ENCODE data around the gene MED31. TPM values are rescaled to one million over a fixed set of nuclear protein-coding genes. Genes with fewer than 3 reads are reported as not detected.
"Not testable (repeated sequence)": the region's sequence is repeated elsewhere in the genome, so short reads cannot be mapped to it uniquely, and the experiment has no call there.

MED31 gene
- total and polyA plus RNA-seq, 9 donors = 13.6 to 20.2 (median 15.5) TPM

DNA sequence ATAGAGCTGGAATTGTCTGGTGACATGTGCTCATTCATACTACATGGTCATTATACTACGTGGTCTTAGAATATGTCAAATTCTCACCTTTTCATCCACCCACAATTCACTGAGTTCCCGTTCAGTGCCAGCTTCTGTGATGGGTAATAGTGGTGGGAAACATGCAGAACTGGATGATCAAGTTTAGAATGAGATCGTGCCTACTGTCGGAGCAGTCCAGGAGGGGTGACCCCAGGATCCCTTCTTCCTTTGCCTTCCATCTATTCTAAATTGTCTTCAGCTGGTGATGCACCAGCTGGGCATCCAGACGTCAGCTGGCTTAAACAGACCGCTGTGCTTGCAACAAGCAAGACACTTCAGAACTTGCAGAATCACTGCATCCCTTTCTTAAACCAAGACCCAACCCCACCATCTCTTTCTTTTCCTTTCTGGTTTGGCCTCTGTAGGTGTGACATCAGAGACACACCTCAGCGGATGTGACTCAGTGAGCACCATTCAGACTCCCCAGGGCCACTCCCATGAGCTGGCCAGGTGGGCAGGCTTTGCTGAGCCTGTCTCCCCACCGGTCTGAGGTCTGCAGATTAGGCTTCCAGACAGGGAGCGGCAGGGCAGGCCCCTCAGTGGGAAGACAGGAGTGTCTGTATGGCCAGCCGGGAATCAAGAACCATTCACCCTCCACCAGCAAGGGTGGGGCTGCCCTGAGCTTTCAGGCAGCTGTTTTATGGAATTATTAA is 18.2 kb upstream of the MED31 start:
- H3K27me3 ChIP-seq (ENCODE audit: control insufficient read depth, insufficient read depth, low read length) = peaks cover 19% of the 10 kb centered on the region
- 61% methylated on average over 6 of the region's 10 CpGs for WGBS (ENCODE audit: insufficient coverage)
- H3K4me3 ChIP-seq (ENCODE audit: low read length) = no peak overlapping the region
- no peaks in the 10 kb centered on the region for H3K9me3 ChIP-seq (replicated peaks; ENCODE audit: control insufficient read depth, low read depth, low read length)
- no peaks in the 10 kb centered on the region for H3K36me3 ChIP-seq (ENCODE audit: control insufficient read depth, insufficient read depth, low read length)
- no peaks in the 10 kb centered on the region for H3K4me1 ChIP-seq (ENCODE audit: control insufficient read depth, insufficient read depth, low read length)
- H3K27ac ChIP-seq (ENCODE audit: low read length) = no peak overlapping the region
- no peak for DNase-seq

DNA sequence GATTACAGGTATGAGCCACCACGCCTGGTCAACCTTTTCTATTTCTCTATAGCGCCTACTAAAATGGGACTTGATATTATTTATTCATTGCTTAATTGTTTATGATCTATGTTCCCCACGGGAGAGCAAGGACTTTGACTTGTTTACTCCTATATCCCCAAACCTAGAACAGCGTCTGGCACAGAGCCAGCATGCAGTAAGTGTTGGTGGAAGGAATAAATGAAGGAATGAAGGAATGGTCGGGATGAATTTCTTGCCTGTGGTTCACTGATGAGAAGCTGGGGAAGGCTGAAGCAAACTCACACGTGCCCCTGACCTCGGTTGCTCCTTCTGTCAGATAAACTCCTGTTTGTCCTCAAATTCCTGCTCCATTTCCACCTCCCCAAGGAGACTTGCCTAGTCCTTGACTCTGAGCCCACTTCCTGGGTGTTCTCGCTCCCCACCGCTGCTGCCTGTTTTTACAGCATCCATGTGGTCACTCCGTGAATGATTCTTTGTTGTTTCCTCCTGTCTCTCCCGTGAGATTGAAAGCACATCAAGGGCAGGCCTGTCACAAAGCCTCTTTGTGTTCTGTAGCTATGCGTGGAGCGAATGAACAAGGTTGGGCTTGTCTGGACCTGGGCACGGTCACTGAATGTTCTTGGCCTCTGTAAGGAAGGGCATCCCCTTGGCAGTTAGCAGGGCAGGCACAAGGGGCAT is 17.5 kb upstream of the MED31 start:
- Histone ChIP-seq H3K27me3 (ENCODE audit: control insufficient read depth, insufficient read depth, low read length) (peaks cover 19% of the 10 kb centered on the region), H3K4me3 (ENCODE audit: low read length) (no peak overlapping the region), H3K4me1 (ENCODE audit: control insufficient read depth, insufficient read depth, low read length) (no peaks in the 10 kb centered on the region), H3K27ac (ENCODE audit: low read length) (no peak overlapping the region), H3K9me3 (replicated peaks; ENCODE audit: control insufficient read depth, low read depth, low read length) (no peaks in the 10 kb centered on the region), H3K36me3 (ENCODE audit: control insufficient read depth, insufficient read depth, low read length) (no peaks in the 10 kb centered on the region)
- WGBS (ENCODE audit: insufficient coverage) = 72% methylated on average over 9 of the region's 14 CpGs
- no peak for DNase-seq

DNA sequence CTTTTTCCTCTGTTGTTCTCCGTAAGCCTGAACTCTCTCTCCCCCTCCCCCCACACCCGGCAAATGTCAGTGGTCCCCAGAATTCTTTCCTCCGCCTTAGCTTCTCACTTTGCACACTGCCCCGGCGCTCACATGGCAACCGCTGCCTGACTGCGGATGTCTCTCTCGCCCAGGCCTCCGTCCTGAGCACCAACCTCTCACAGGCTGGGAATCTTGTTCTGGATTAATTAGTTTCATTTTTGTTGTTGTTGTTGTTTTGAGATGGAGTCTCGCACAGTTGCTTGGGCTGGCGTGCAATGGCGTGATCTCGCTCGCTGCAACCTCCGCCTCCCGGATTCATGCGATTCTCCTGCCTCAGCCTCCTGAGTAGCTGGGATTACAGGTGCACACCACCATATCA is 16.8 kb upstream of the MED31 start:
- no peak overlapping the region for H3K4me3 ChIP-seq (ENCODE audit: low read length)
- WGBS (ENCODE audit: insufficient coverage) = 26% methylated on average over 3 of the region's 17 CpGs

DNA sequence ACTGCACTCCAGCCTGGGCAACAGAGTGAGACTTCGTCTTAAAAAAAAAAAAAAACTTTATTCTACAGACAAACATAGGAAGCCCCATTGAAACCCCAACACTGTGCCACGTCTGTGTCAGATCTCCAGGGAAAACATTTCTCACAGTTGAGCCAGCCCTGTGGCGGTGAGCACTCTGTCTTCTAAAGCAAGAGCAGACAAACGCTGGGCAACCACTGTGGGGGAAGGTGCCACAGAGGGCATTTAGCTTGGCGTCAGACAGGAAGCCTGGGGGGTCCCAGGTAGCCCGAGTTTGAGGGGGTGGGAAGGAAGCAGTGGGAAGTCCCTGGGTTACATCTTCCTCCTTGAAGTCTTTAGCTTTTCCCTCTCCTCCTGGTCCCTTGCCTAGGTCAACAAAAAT is 16.1 kb upstream of the MED31 start:
- no peaks in the 10 kb centered on the region for H3K36me3 ChIP-seq (ENCODE audit: control insufficient read depth, insufficient read depth, low read length)
- DNase-seq = no peak
- no peaks in the 10 kb centered on the region for H3K4me1 ChIP-seq (ENCODE audit: control insufficient read depth, insufficient read depth, low read length)
- H3K27ac ChIP-seq (ENCODE audit: low read length) = no peak overlapping the region
- no peaks in the 10 kb centered on the region for H3K9me3 ChIP-seq (replicated peaks; ENCODE audit: control insufficient read depth, low read depth, low read length)
- WGBS (ENCODE audit: insufficient coverage) = 67% methylated on average over 4 of the region's 6 CpGs
- H3K4me3 ChIP-seq (ENCODE audit: low read length) = no peak overlapping the region
- H3K27me3 ChIP-seq (ENCODE audit: control insufficient read depth, insufficient read depth, low read length) = peaks cover 19% of the 10 kb centered on the region

More for the DNA sequence above, 16.8 kb upstream of the MED31 start:
- no peak for DNase-seq
- Histone ChIP-seq H3K27me3 (ENCODE audit: control insufficient read depth, insufficient read depth, low read length) (peaks cover 19% of the 10 kb centered on the region), H3K36me3 (ENCODE audit: control insufficient read depth, insufficient read depth, low read length) (no peaks in the 10 kb centered on the region), H3K9me3 (replicated peaks; ENCODE audit: control insufficient read depth, low read depth, low read length) (no peaks in the 10 kb centered on the region), H3K27ac (ENCODE audit: low read length) (no peak overlapping the region), H3K4me1 (ENCODE audit: control insufficient read depth, insufficient read depth, low read length) (no peaks in the 10 kb centered on the region)

DNA sequence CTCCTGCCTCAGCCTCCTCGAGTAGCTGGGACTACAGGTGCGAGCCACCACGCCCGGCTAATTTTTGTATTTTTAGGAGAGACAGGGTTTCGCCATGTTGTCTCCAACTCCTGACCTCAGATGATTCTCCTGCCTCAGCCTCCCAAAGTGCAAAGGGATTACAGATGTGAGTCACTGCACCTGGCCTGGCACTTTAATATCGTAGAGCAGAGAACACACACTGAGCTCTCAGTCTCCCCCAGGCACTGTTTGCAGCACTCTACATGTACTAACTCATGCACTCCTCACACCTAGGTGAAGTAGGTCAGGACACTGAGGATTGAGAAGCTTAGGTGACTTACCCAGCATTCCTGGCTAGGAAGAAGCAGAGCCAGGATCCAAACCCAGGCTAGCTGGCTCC is 15.2 kb upstream of the MED31 start:
- 91% methylated on average over 4 of the region's 6 CpGs for WGBS (ENCODE audit: insufficient coverage)
- Histone ChIP-seq H3K4me3 (ENCODE audit: low read length) (no peak overlapping the region), H3K36me3 (ENCODE audit: control insufficient read depth, insufficient read depth, low read length) (no peaks in the 10 kb centered on the region), H3K27me3 (ENCODE audit: control insufficient read depth, insufficient read depth, low read length) (peaks cover 23% of the 10 kb centered on the region), H3K4me1 (ENCODE audit: control insufficient read depth, insufficient read depth, low read length) (no peaks in the 10 kb centered on the region), H3K27ac (ENCODE audit: low read length) (no peak overlapping the region), H3K9me3 (replicated peaks; ENCODE audit: control insufficient read depth, low read depth, low read length) (no peaks in the 10 kb centered on the region)
- DNase-seq = no peak

DNA sequence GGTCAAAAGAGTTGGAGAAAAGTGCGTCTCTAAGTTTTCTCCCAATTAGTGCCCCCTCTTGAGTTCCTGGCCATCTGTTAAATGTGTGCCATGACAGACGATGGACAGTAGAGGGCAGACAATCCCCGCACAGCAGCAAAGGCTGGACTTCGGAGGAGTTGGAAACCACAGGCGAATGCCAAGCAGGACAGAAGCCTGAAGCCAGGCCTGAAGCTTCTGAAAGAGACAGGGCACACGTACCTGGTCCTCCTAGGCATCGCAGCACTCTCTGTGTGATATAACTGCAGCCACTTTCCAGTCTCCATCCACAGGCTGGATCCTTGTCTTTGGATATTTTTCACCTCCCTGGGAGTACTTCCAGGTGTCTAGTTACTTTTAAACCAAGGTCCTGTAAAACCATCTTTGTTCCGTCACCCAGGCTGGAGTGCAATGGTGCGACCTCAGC is 14.7 kb upstream of the MED31 start:
- WGBS (ENCODE audit: insufficient coverage) = 22% methylated on average over 9 of the region's 9 CpGs
- Histone ChIP-seq H3K27ac (ENCODE audit: low read length) (no peak overlapping the region), H3K27me3 (ENCODE audit: control insufficient read depth, insufficient read depth, low read length) (peaks cover 24% of the 10 kb centered on the region)

DNA sequence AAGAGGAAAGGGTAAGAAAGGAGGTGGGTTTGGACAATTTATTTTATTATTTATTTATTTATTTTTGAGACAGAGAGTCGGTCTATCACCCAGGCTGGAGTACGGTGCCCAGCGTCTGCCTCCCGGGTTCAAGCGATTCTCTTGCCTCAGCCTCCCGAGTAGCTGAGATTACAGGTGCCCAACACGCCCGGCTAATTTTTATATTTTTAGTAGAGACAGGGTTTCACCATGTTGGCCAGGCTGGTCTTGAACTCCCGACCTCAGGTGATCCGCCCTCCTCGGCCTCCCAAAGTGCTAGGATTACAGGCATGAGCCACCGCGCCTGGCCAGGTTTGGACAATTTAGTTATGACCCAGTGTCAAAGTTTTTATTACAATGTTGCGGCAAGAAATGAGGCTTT is 11.8 kb upstream of the MED31 start:
- not testable (repeated sequence) for H3K36me3 ChIP-seq (ENCODE audit: control insufficient read depth, insufficient read depth, low read length); H3K4me1 ChIP-seq (ENCODE audit: control insufficient read depth, insufficient read depth, low read length); H3K9me3 ChIP-seq (replicated peaks; ENCODE audit: control insufficient read depth, low read depth, low read length); DNase-seq; H3K27ac ChIP-seq (ENCODE audit: low read length); H3K4me3 ChIP-seq (ENCODE audit: low read length)
- WGBS (ENCODE audit: insufficient coverage) = 88% methylated on average over 9 of the region's 14 CpGs
- H3K27me3 ChIP-seq (ENCODE audit: control insufficient read depth, insufficient read depth, low read length) = peaks cover 23% of the 10 kb centered on the region

More for the DNA sequence above, 14.7 kb upstream of the MED31 start:
- no peaks in the 10 kb centered on the region for H3K36me3 ChIP-seq (ENCODE audit: control insufficient read depth, insufficient read depth, low read length)
- DNase-seq = peak; percentile 86
- no peak overlapping the region for H3K4me3 ChIP-seq (ENCODE audit: low read length)
- H3K9me3 ChIP-seq (replicated peaks; ENCODE audit: control insufficient read depth, low read depth, low read length) = no peaks in the 10 kb centered on the region
- H3K4me1 ChIP-seq (ENCODE audit: control insufficient read depth, insufficient read depth, low read length) = no peaks in the 10 kb centered on the region

DNA sequence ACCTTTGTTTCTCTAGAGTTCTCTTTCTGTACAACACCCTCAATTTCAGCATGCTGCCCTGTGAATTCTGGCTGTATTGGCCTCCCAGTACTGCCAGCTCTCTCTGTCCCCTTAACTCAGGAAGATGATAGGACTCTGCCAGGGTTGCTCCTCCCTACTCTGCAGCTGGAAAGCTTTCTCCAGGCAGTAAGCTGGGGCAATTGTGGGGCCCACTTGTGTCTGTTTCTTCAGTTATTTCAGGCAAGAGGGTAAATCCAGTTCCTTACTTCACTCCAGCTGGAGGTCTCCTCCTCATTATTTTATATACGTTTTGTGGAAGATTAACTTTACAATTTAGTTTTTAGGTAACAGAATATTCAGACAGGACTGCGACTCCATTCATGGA is 10.1 kb upstream of the MED31 start:
- Histone ChIP-seq H3K36me3 (ENCODE audit: control insufficient read depth, insufficient read depth, low read length) (no peaks in the 10 kb centered on the region), H3K4me3 (ENCODE audit: low read length) (no peak overlapping the region), H3K4me1 (ENCODE audit: control insufficient read depth, insufficient read depth, low read length) (no peaks in the 10 kb centered on the region), H3K27me3 (ENCODE audit: control insufficient read depth, insufficient read depth, low read length) (peaks cover 30% of the 10 kb centered on the region), H3K27ac (ENCODE audit: low read length) (no peak overlapping the region), H3K9me3 (replicated peaks; ENCODE audit: control insufficient read depth, low read depth, low read length) (no peaks in the 10 kb centered on the region)
- DNase-seq = no peak
- WGBS (ENCODE audit: insufficient coverage) = no CpG with 5 or more reads among the region's 2 CpGs

DNA sequence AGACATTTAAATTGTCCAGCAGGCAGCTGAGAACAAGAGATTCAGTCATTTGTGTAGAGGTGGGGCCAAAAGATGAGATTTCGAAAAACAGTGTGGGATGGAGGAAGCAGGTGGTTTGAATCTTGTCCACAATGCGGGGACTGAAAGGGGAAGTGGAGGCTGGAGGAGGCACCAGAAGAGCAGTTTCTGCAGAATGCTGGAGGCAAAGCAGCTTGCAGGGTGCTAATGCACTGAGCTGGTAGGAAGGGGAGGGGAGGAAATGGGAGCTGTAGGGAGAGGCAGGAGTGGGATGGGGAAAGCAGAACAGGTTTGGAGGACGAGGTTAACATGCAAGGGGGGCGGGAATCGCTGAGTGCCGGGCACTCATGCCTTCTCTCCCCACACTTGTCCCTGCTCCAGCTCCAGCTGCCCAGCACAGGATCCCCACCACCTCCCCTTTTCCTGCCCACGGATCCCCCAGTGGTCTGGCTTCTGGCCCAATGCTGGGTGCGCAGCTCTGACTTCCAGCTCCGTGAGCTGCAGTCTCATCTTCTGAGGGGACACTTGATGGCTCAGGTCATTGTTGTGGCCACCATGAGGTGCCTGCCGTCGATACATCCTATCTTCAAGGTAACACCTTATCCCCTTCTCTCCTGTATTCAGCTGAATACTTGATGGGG is 9.5 kb upstream of the MED31 start:
- no peaks in the 10 kb centered on the region for H3K9me3 ChIP-seq (replicated peaks; ENCODE audit: control insufficient read depth, low read depth, low read length)
- H3K4me1 ChIP-seq (ENCODE audit: control insufficient read depth, insufficient read depth, low read length) = no peaks in the 10 kb centered on the region
- H3K27me3 ChIP-seq (ENCODE audit: control insufficient read depth, insufficient read depth, low read length) = peaks cover 34% of the 10 kb centered on the region
- peak; percentile 27 for DNase-seq
- 48% methylated on average over 8 of the region's 11 CpGs for WGBS (ENCODE audit: insufficient coverage)
- H3K27ac ChIP-seq (ENCODE audit: low read length) = no peak overlapping the region
- H3K4me3 ChIP-seq (ENCODE audit: low read length) = no peak overlapping the region
- no peaks in the 10 kb centered on the region for H3K36me3 ChIP-seq (ENCODE audit: control insufficient read depth, insufficient read depth, low read length)

- Histone ChIP-seq H3K4me3 (ENCODE audit: low read length) (no peak overlapping the region), H3K4me1 (ENCODE audit: control insufficient read depth, insufficient read depth, low read length) (peaks cover 2% of the 10 kb centered on the region), H3K27ac (ENCODE audit: low read length) (no peak overlapping the region), H3K36me3 (ENCODE audit: control insufficient read depth, insufficient read depth, low read length) (no peaks in the 10 kb centered on the region), H3K9me3 (replicated peaks; ENCODE audit: control insufficient read depth, low read depth, low read length) (no peaks in the 10 kb centered on the region), H3K27me3 (ENCODE audit: control insufficient read depth, insufficient read depth, low read length) (peaks cover 40% of the 10 kb centered on the region)
- 75% methylated on average over 9 of the region's 9 CpGs for WGBS (ENCODE audit: insufficient coverage)
- no peak for DNase-seq
These were observed 8.7 kb upstream of the MED31 start for GRCh38 chr17:6660101-6660500.
